GM21526 (cell line): Measurements from ENCODE around the gene ZNF419.

Source experiments
- ATAC-seq: cut with Tn5 transposase; IDR thresholded peaks from one replicate; pipeline ENCODE4 v1.9.1; 2021; ENCODE audit warnings: moderate library complexity; ENCODE audit not compliant: unreplicated experiment, low FRiP score

The ZNF419 gene

GRCh38 chr19:57527136-57527881 is 39.8 kb downstream of the ZNF419 start, which contains the start of gene ZNF549:
TSS of gene ZNF549 (plus strand) at chr19:57527356. CDS start at chr19:57527574, 218 bp downstream.
- ATAC-seq = peak; percentile 96

DNA sequence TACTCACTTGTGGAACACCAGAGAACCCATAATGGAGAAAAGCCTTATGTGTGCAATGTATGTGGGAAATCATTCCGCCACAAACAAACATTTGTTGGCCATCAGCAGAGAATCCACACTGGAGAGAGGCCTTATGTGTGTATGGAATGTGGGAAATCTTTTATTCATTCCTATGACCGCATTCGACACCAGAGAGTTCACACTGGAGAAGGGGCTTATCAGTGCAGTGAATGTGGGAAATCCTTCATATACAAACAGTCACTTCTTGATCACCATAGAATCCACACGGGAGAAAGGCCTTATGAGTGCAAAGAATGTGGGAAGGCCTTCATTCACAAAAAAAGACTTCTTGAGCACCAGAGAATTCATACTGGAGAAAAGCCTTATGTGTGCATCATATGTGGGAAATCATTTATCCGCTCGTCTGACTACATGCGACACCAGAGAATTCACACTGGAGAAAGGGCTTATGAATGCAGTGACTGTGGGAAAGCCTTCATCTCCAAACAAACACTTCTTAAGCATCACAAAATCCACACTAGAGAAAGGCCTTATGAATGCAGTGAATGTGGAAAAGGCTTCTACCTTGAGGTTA is 50.5 kb downstream of the ZNF419 start:
- no peak for ATAC-seq
